ENCODE results near the gene FBLN2.
A peak's percentile ranks its signal among the peaks of the same experiment; 100 is the strongest.
"Not testable (repeated sequence)": the region's sequence is repeated elsewhere in the genome, so short reads cannot be mapped to it uniquely, and the experiment has no call there.

Gene FBLN2

GRCh38 chr3:13521309-13521708 is 27.6 kb upstream of the FBLN2 start:
- no peak overlapping the region for H3K27ac ChIP-seq
- TF ChIP-seq, protein P1, sequence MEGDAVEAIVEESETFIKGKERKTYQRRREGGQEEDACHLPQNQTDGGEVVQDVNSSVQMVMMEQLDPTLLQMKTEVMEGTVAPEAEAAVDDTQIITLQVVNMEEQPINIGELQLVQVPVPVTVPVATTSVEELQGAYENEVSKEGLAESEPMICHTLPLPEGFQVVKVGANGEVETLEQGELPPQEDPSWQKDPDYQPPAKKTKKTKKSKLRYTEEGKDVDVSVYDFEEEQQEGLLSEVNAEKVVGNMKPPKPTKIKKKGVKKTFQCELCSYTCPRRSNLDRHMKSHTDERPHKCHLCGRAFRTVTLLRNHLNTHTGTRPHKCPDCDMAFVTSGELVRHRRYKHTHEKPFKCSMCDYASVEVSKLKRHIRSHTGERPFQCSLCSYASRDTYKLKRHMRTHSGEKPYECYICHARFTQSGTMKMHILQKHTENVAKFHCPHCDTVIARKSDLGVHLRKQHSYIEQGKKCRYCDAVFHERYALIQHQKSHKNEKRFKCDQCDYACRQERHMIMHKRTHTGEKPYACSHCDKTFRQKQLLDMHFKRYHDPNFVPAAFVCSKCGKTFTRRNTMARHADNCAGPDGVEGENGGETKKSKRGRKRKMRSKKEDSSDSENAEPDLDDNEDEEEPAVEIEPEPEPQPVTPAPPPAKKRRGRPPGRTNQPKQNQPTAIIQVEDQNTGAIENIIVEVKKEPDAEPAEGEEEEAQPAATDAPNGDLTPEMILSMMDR (conservative IDR thresholded peaks at IDR 0.05) = no peak

DNA sequence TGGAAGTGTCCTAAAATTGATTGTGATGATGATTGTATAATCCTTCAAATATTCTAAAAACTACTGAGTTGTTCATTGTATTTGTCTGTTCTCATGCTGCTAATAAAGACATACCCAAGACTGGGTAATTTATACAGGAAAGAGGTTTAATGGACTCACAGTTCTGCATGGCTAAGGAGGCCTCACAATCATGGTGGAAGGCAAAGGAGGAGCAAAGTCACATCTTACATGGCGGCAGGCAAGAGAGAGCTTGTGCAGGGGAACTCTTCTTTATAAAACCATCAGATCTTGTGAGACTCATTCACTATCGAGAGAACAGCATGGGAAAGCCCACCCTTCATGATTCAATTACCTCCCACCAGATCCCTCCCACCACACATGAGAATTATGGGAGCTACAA is 27.2 kb upstream of the FBLN2 start:
- not testable (repeated sequence) for H3K27ac ChIP-seq

- TF ChIP-seq, protein P1 (conservative IDR thresholded peaks at IDR 0.05) = no peak
- no peak overlapping the region for H3K27ac ChIP-seq
Observed at GRCh38 chr3:13522236-13522635, 26.7 kb upstream of the FBLN2 start.

GRCh38 chr3:13524979-13525669 is 23.8 kb upstream of the FBLN2 start:
- TF ChIP-seq, protein P1 (conservative IDR thresholded peaks at IDR 0.05) = no peak
- peak overlapping the region; percentile 47; the same call in 1 of the 2 replicates for H3K27ac ChIP-seq

GRCh38 chr3:13525827-13526625 is 22.9 kb upstream of the FBLN2 start:
- peak overlapping the region; percentile 34; the same call in 1 of the 2 replicates for H3K27ac ChIP-seq
- TF ChIP-seq, protein P1 (conservative IDR thresholded peaks at IDR 0.05) = no peak

- H3K27ac ChIP-seq = peak overlapping the region; percentile 34; the same call in 1 of the 2 replicates
- TF ChIP-seq, protein P1 (conservative IDR thresholded peaks at IDR 0.05) = no peak
Observed at GRCh38 chr3:13526626-13526949, 22.3 kb upstream of the FBLN2 start.

GRCh38 chr3:13528217-13528867 is 20.6 kb upstream of the FBLN2 start:
- TF ChIP-seq, protein P1 (conservative IDR thresholded peaks at IDR 0.05) = peak; percentile 48
- no peak overlapping the region for H3K27ac ChIP-seq

Measured in VCaP (cell line).